Measurements from ENCODE around the gene SHISA2.
A peak's percentile ranks its signal among the peaks of the same experiment; 100 is the strongest.

Gene SHISA2

GRCh38 chr13:26017196-26017921 is 34.5 kb downstream of the SHISA2 start:
- peak; percentile 59 for DNase-seq

GRCh38 chr13:26016189-26016588 is 35.6 kb downstream of the SHISA2 start:
- DNase-seq = no peak

GRCh38 chr13:26015271-26016125 is 36.3 kb downstream of the SHISA2 start:
- DNase-seq = peak; percentile 74

GRCh38 chr13:26012995-26013394 is 38.8 kb downstream of the SHISA2 start:
- DNase-seq = no peak

- DNase-seq = peak; percentile 47
These were observed 39.6 kb downstream of the SHISA2 start for GRCh38 chr13:26011996-26012821.

- DNase-seq = no peak
These were observed 40.6 kb downstream of the SHISA2 start for GRCh38 chr13:26011208-26011573.

GRCh38 chr13:26010487-26011207 is 41.2 kb downstream of the SHISA2 start:
- DNase-seq = no peak

GRCh38 chr13:26007261-26008125 is 44.3 kb downstream of the SHISA2 start:
- DNase-seq = no peak
